HEK293 (cell line): Measurements from ENCODE around the gene GUK1.

ENCODE experiments used
- HOXA7 ChIP-seq: sonication (generic); formaldehyde crosslinking; IDR thresholded peaks from 2 replicates; pipeline ENCODE4 v1.8.1; 2022; ENCODE audit warnings: missing genetic modification reagents, borderline replicate concordance
- HOXC10 ChIP-seq: sonication (generic); formaldehyde crosslinking; IDR thresholded peaks from 2 replicates; pipeline ENCODE4 v1.8.1; 2023; ENCODE audit warnings: mild to moderate bottlenecking, missing genetic modification reagents
- OSR2 ChIP-seq: fragments of 450-650 bp; formaldehyde crosslinking; IDR thresholded peaks from 2 replicates; pipeline ENCODE4 v1.5.1; 2016; ENCODE audit warnings: missing biosample characterization, missing genetic modification characterization
- SCRT2 ChIP-seq: fragments of 450-650 bp; formaldehyde crosslinking; IDR thresholded peaks from 2 replicates; pipeline ENCODE4 v1.5.1; 2016; ENCODE audit warnings: missing biosample characterization, missing genetic modification characterization
- ZBTB10 ChIP-seq: fragments of 450-650 bp; formaldehyde crosslinking; IDR thresholded peaks from 2 replicates; pipeline ENCODE4 v1.5.1; 2016; ENCODE audit warnings: missing biosample characterization, missing genetic modification characterization
- ZFP41 ChIP-seq: fragments of 450-650 bp; formaldehyde crosslinking; IDR thresholded peaks from 2 replicates; pipeline ENCODE4 v1.5.1; 2016; ENCODE audit warnings: missing biosample characterization, missing genetic modification characterization, borderline replicate concordance
- ZNF10 ChIP-seq: fragments of 450-650 bp; formaldehyde crosslinking; IDR thresholded peaks from 2 replicates; pipeline ENCODE4 v1.5.1; 2017; ENCODE audit warnings: missing biosample characterization, missing genetic modification characterization
- ZNF184 ChIP-seq: fragments of 450-650 bp; IDR thresholded peaks from 2 replicates; pipeline ENCODE4 v1.5.1; 2018; ENCODE audit warnings: missing biosample characterization, mild to moderate bottlenecking, missing genetic modification characterization
- ZNF211 ChIP-seq: fragments of 450-650 bp; formaldehyde crosslinking; IDR thresholded peaks from 2 replicates; pipeline ENCODE4 v1.5.1; 2016; ENCODE audit warnings: low read depth, missing biosample characterization, missing genetic modification characterization
- ZNF24 ChIP-seq: fragments of 450-650 bp; formaldehyde crosslinking; IDR thresholded peaks from 2 replicates; pipeline ENCODE4 v1.5.1; 2016; ENCODE audit warnings: missing biosample characterization, missing genetic modification characterization
- ZNF274 ChIP-seq, 2 experiments: fragments of 200-500 bp in 1 of 2; fragments of 450-650 bp in 1 of 2; sonication (Bioruptor generic) in 1 of 2; formaldehyde crosslinking in 1 of 2; IDR thresholded peaks; 2 replicates each; pipeline versions ENCODE4 v1.5.1 to v1.6.1; 2014 to 2016; ENCODE audit warnings: borderline replicate concordance in 1 of 2, inconsistent platforms in 1 of 2, low read length in 1 of 2, missing biosample characterization in 1 of 2, missing genetic modification characterization in 1 of 2
- ZNF302 ChIP-seq: fragments of 450-650 bp; formaldehyde crosslinking; IDR thresholded peaks from 2 replicates; pipeline ENCODE4 v1.5.1; 2016; ENCODE audit warnings: missing biosample characterization, missing genetic modification characterization, low read depth
- ZNF404 ChIP-seq: fragments of 450-650 bp; formaldehyde crosslinking; IDR thresholded peaks from 2 replicates; pipeline ENCODE4 v1.5.1; 2017; ENCODE audit warnings: missing biosample characterization, missing genetic modification characterization
- ZNF416 ChIP-seq: fragments of 450-650 bp; formaldehyde crosslinking; IDR thresholded peaks from 2 replicates; pipeline ENCODE4 v1.5.1; 2016; ENCODE audit warnings: missing biosample characterization, missing genetic modification characterization
- ZNF488 ChIP-seq: fragments of 450-650 bp; formaldehyde crosslinking; IDR thresholded peaks from 2 replicates; pipeline ENCODE4 v1.5.1; 2016; ENCODE audit warnings: missing biosample characterization, missing genetic modification characterization
- ZNF529 ChIP-seq: fragments of 450-650 bp; formaldehyde crosslinking; IDR thresholded peaks from 2 replicates; pipeline ENCODE4 v1.5.1; 2017; ENCODE audit warnings: missing genetic modification characterization, missing biosample characterization; ENCODE audit not compliant: insufficient replicate concordance
- ZNF530 ChIP-seq: fragments of 450-650 bp; formaldehyde crosslinking; IDR thresholded peaks from 2 replicates; pipeline ENCODE4 v1.5.1; 2016; ENCODE audit warnings: low read depth, missing biosample characterization, missing genetic modification characterization
- ZNF549 ChIP-seq: fragments of 450-650 bp; IDR thresholded peaks from 2 replicates; pipeline ENCODE4 v1.5.1; 2018; ENCODE audit warnings: missing biosample characterization, missing genetic modification characterization, mild to moderate bottlenecking, inconsistent platforms, moderate library complexity
- ZNF596 ChIP-seq: fragments of 450-650 bp; IDR thresholded peaks from 2 replicates; pipeline ENCODE4 v1.5.0; 2018; ENCODE audit warnings: missing biosample characterization, mild to moderate bottlenecking, missing genetic modification characterization, moderate library complexity
- ZNF600 ChIP-seq: fragments of 450-650 bp; formaldehyde crosslinking; IDR thresholded peaks from 2 replicates; pipeline ENCODE4 v1.5.1; 2016; ENCODE audit warnings: missing biosample characterization, missing genetic modification characterization
- ZNF792 ChIP-seq: fragments of 450-650 bp; formaldehyde crosslinking; IDR thresholded peaks from 2 replicates; pipeline ENCODE4 v1.5.1; 2016; ENCODE audit warnings: missing biosample characterization, missing genetic modification characterization
- ZNF837 ChIP-seq: fragments of 450-650 bp; formaldehyde crosslinking; IDR thresholded peaks from 2 replicates; pipeline ENCODE4 v1.5.1; 2016; ENCODE audit warnings: missing biosample characterization, missing genetic modification characterization
- ZSCAN5A ChIP-seq: fragments of 450-650 bp; formaldehyde crosslinking; IDR thresholded peaks from 2 replicates; pipeline ENCODE4 v1.5.1; 2016; ENCODE audit warnings: missing biosample characterization, missing genetic modification characterization
- TF ChIP-seq, protein P1 (sequence below): fragments of 450-650 bp; formaldehyde crosslinking; IDR thresholded peaks from 2 replicates; pipeline ENCODE4 v1.5.1; 2017; ENCODE audit warnings: missing biosample characterization, missing genetic modification characterization
- TF ChIP-seq, protein P2 (sequence below): fragments of 450-650 bp; formaldehyde crosslinking; conservative IDR thresholded peaks from 2 replicates; pipeline ENCODE4 v1.5.1; 2016; ENCODE audit warnings: low read depth, missing biosample characterization, missing genetic modification characterization
- TF ChIP-seq, protein P3 (sequence below): fragments of 450-650 bp; IDR thresholded peaks from 2 replicates; pipeline ENCODE4 v1.5.1; 2018; ENCODE audit warnings: missing biosample characterization, mild to moderate bottlenecking, missing genetic modification characterization
- TF ChIP-seq, protein P4 (sequence below): fragments of 450-650 bp; IDR thresholded peaks from 2 replicates; pipeline ENCODE4 v1.5.1; 2018; ENCODE audit warnings: missing biosample characterization, missing genetic modification characterization

GUK1 gene

GRCh38 chr1:228150461-228151179 lies 10.5 kb downstream of the GUK1 start (continued):
- no peak for TF ChIP-seq ZNF184 (tag by site-specific recombination)
- no peak for TF ChIP-seq ZNF416
- TF ChIP-seq, protein P1, sequence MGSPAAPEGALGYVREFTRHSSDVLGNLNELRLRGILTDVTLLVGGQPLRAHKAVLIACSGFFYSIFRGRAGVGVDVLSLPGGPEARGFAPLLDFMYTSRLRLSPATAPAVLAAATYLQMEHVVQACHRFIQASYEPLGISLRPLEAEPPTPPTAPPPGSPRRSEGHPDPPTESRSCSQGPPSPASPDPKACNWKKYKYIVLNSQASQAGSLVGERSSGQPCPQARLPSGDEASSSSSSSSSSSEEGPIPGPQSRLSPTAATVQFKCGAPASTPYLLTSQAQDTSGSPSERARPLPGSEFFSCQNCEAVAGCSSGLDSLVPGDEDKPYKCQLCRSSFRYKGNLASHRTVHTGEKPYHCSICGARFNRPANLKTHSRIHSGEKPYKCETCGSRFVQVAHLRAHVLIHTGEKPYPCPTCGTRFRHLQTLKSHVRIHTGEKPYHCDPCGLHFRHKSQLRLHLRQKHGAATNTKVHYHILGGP (tag by site-specific recombination): no peak
- TF ChIP-seq, protein P2, sequence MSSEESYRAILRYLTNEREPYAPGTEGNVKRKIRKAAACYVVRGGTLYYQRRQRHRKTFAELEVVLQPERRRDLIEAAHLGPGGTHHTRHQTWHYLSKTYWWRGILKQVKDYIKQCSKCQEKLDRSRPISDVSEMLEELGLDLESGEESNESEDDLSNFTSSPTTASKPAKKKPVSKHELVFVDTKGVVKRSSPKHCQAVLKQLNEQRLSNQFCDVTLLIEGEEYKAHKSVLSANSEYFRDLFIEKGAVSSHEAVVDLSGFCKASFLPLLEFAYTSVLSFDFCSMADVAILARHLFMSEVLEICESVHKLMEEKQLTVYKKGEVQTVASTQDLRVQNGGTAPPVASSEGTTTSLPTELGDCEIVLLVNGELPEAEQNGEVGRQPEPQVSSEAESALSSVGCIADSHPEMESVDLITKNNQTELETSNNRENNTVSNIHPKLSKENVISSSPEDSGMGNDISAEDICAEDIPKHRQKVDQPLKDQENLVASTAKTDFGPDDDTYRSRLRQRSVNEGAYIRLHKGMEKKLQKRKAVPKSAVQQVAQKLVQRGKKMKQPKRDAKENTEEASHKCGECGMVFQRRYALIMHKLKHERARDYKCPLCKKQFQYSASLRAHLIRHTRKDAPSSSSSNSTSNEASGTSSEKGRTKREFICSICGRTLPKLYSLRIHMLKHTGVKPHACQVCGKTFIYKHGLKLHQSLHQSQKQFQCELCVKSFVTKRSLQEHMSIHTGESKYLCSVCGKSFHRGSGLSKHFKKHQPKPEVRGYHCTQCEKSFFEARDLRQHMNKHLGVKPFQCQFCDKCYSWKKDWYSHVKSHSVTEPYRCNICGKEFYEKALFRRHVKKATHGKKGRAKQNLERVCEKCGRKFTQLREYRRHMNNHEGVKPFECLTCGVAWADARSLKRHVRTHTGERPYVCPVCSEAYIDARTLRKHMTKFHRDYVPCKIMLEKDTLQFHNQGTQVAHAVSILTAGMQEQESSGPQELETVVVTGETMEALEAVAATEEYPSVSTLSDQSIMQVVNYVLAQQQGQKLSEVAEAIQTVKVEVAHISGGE: no peak
- TF ChIP-seq ZNF302 (tag by site-specific recombination): no peak
- TF ChIP-seq ZNF596 (tag by site-specific recombination): no peak
- TF ChIP-seq ZBTB10: no peak
- no peak for TF ChIP-seq ZNF24 (tag by site-specific recombination)
- no peak for TF ChIP-seq ZNF404 (tag by site-specific recombination)
- TF ChIP-seq ZNF530: no peak
- no peak for TF ChIP-seq ZFP41 (tag by site-specific recombination)
- TF ChIP-seq SCRT2: no peak
- no peak for TF ChIP-seq ZNF837 (tag by site-specific recombination)
- TF ChIP-seq, protein P3, sequence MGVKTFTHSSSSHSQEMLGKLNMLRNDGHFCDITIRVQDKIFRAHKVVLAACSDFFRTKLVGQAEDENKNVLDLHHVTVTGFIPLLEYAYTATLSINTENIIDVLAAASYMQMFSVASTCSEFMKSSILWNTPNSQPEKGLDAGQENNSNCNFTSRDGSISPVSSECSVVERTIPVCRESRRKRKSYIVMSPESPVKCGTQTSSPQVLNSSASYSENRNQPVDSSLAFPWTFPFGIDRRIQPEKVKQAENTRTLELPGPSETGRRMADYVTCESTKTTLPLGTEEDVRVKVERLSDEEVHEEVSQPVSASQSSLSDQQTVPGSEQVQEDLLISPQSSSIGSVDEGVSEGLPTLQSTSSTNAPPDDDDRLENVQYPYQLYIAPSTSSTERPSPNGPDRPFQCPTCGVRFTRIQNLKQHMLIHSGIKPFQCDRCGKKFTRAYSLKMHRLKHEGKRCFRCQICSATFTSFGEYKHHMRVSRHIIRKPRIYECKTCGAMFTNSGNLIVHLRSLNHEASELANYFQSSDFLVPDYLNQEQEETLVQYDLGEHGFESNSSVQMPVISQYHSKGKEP (tag by site-specific recombination): no peak
- peak; percentile 30; the same call in 1 of the 2 replicates for TF ChIP-seq ZNF600 (tag by site-specific recombination)
- TF ChIP-seq ZSCAN5A: no peak
- no peak for TF ChIP-seq ZNF549 (tag by site-specific recombination)
- TF ChIP-seq ZNF488 (tag by site-specific recombination): no peak
- no peak for TF ChIP-seq ZNF529
- no peak for TF ChIP-seq ZNF274 (IDR thresholded peaks at IDR 0.05; ENCODE audit: low read length)
- TF ChIP-seq ZNF274 (tag by site-specific recombination; IDR thresholded peaks at IDR 0.05; ENCODE audit: borderline replicate concordance): no peak
- TF ChIP-seq, protein P4, sequence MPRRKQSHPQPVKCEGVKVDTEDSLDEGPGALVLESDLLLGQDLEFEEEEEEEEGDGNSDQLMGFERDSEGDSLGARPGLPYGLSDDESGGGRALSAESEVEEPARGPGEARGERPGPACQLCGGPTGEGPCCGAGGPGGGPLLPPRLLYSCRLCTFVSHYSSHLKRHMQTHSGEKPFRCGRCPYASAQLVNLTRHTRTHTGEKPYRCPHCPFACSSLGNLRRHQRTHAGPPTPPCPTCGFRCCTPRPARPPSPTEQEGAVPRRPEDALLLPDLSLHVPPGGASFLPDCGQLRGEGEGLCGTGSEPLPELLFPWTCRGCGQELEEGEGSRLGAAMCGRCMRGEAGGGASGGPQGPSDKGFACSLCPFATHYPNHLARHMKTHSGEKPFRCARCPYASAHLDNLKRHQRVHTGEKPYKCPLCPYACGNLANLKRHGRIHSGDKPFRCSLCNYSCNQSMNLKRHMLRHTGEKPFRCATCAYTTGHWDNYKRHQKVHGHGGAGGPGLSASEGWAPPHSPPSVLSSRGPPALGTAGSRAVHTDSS (tag by site-specific recombination): no peak
- no peak for TF ChIP-seq HOXC10 (CRISPR knock-in tag)
- no peak for TF ChIP-seq HOXA7 (CRISPR knock-in tag)
- TF ChIP-seq ZNF10 (tag by site-specific recombination): no peak
- no peak for TF ChIP-seq ZNF792 (tag by site-specific recombination)
- TF ChIP-seq OSR2: no peak
- TF ChIP-seq ZNF211 (tag by site-specific recombination): no peak
